HepG2 (cell line): ENCODE measurements around the gene NUP85. TPM values are rescaled to one million over a fixed set of nuclear protein-coding genes. Genes with fewer than 3 reads are reported as not detected.
A peak's percentile ranks its signal among the peaks of the same experiment; 100 is the strongest.

Experiments used
- BCL3 ChIP-seq: sonication (generic); formaldehyde crosslinking; IDR thresholded peaks from 2 replicates; pipeline ENCODE4 v1.5.1; 2020; ENCODE audit warnings: mild to moderate bottlenecking, missing genetic modification reagents, moderate library complexity
- BHLHE40 ChIP-seq: IDR thresholded peaks from 2 replicates; pipeline ENCODE4 v1.6.1; 2011; ENCODE audit warnings: low read length, improper control_type of control experiment
- HES4 ChIP-seq: sonication (generic); formaldehyde crosslinking; IDR thresholded peaks from 2 replicates; pipeline ENCODE4 v1.9.0; 2021; ENCODE audit warnings: mild to moderate bottlenecking, missing genetic modification reagents, borderline replicate concordance
- HOXD1 ChIP-seq: sonication (generic); formaldehyde crosslinking; IDR thresholded peaks from 2 replicates; pipeline ENCODE4 v1.5.0; 2020; ENCODE audit warnings: missing genetic modification reagents
- KIAA2018 ChIP-seq: sonication (generic); formaldehyde crosslinking; IDR thresholded peaks from 2 replicates; pipeline ENCODE4 v1.5.0; 2020; ENCODE audit warnings: mild to moderate bottlenecking, missing genetic modification reagents, borderline replicate concordance
- ZNF142 ChIP-seq: sonication (generic); formaldehyde crosslinking; IDR thresholded peaks from 2 replicates; pipeline ENCODE4 v1.4.0; 2020; ENCODE audit warnings: missing genetic modification reagents
- ZNF468 ChIP-seq: sonication (generic); formaldehyde crosslinking; IDR thresholded peaks from 2 replicates; pipeline ENCODE4 v1.8.0; 2022; ENCODE audit warnings: mild to moderate bottlenecking, moderate library complexity, missing genetic modification reagents
- ZNF562 ChIP-seq: sonication (generic); formaldehyde crosslinking; IDR thresholded peaks from 2 replicates; pipeline ENCODE4 v1.8.0; 2022; ENCODE audit warnings: missing genetic modification reagents, borderline replicate concordance
- ZNF704 ChIP-seq: sonication (generic); formaldehyde crosslinking; IDR thresholded peaks from 2 replicates; pipeline ENCODE4 v1.8.1; 2023; ENCODE audit warnings: mild to moderate bottlenecking, inconsistent platforms, moderate library complexity, missing genetic modification reagents, borderline replicate concordance
- polyA plus RNA-seq, 8 experiments: library from polyadenylated mRNA; depleted of rRNA in 3 of 8; stranded (reverse) in 7 of 8; unstranded in 1 of 8; fragments of >200 nt; fragmentation: Illumina TruSeq in 4 of 8; extraction: Trizol in 4 of 8; gene quantifications; 2 replicates each; pipeline versions ENCODE4 v1.2.1 to v1.2.3, GENCODE V29; 2011 to 2016; ENCODE audit warnings: low read depth in 4 of 8, missing spikeins in 1 of 8, mixed read lengths in 1 of 8; ENCODE audit not compliant: insufficient read depth in 1 of 8
- total RNA-seq, 5 experiments: library from RNA; depleted of rRNA; stranded (reverse); fragments of >200 nt; fragmentation: Illumina TruSeq; extraction: Trizol; gene quantifications; 2 replicates each; pipeline ENCODE4 v1.2.3, GENCODE V29; 2016; ENCODE audit warnings: low read depth in 1 of 5

NUP85 gene
- total and polyA plus RNA-seq, 2 of the 13 experiments (the other 11 are each of a cell fraction or from before 2014, with no cell fraction given): 89.1 to 124 TPM

- TF ChIP-seq HOXD1 (CRISPR knock-in tag) (no peak), ZNF142 (peak; percentile 88; the same call in 1 of the 2 replicates), ZNF704 (no peak; the same call in 1 of the 2 replicates), HES4 (CRISPR knock-in tag) (peak; percentile 30; the same call in 1 of the 2 replicates), BHLHE40 (peak; percentile 52), BCL3 (CRISPR knock-in tag) (peak; percentile 72), ZNF468 (CRISPR knock-in tag) (peak; percentile 30; the same call in 1 of the 2 replicates), ZNF562 (CRISPR knock-in tag) (no peak), KIAA2018 (CRISPR knock-in tag) (no peak; the same call in none of the 2 replicates)
These were observed at the start of gene NUP85 (continued) for GRCh38 chr17:75205037-75205792.
